SW480 (cell line): Measurements from ENCODE around the gene GPR108.
"Not testable (repeated sequence)": the region's sequence is repeated elsewhere in the genome, so short reads cannot be mapped to it uniquely, and the experiment has no call there.

Experiments
- DNase-seq: peaks from one replicate; pipeline ENCODE4 v3.0.0-alpha.2; 2016; ENCODE audit warnings: low spot score

Gene GPR108

GRCh38 chr19:6737284-6737872 is at the start of gene GPR108:
TSS of gene GPR108 (minus strand) at chr19:6737580. CDS start at chr19:6737576, 4 bp downstream.
- peak; percentile 99 for DNase-seq

- no peak for DNase-seq
These were observed 41.8 kb upstream of the GPR108 start for GRCh38 chr19:6779206-6779605.

GRCh38 chr19:6778386-6778785 is 41.0 kb upstream of the GPR108 start:
- no peak for DNase-seq

GRCh38 chr19:6777434-6777833 is 40.1 kb upstream of the GPR108 start:
- no peak for DNase-seq

GRCh38 chr19:6776999-6777398 is 39.6 kb upstream of the GPR108 start:
- DNase-seq: no peak

GRCh38 chr19:6776045-6776444 is 38.7 kb upstream of the GPR108 start:
- DNase-seq: not testable (repeated sequence)

GRCh38 chr19:6774821-6775707 is 37.7 kb upstream of the GPR108 start:
- no peak for DNase-seq

GRCh38 chr19:6773323-6773931 is 36.0 kb upstream of the GPR108 start:
- DNase-seq: no peak

- no peak for DNase-seq
These were observed 35.5 kb upstream of the GPR108 start for GRCh38 chr19:6772866-6773322.

- no peak for DNase-seq
These were observed 34.9 kb upstream of the GPR108 start, which contains the start of gene VAV1 for GRCh38 chr19:6772028-6772865. TSS of gene VAV1 (plus strand) at chr19:6772708. CDS start at chr19:6772808, 100 bp downstream.

- DNase-seq: not testable (repeated sequence)
These were observed 34.3 kb upstream of the GPR108 start for GRCh38 chr19:6771648-6772027.

GRCh38 chr19:6769006-6769619 is 31.7 kb upstream of the GPR108 start:
- DNase-seq: no peak

GRCh38 chr19:6768236-6768785 is 30.9 kb upstream of the GPR108 start:
- no peak for DNase-seq

- peak; percentile 94 for DNase-seq
These were observed 30.2 kb upstream of the GPR108 start, which contains the start of gene SH2D3A for GRCh38 chr19:6767357-6768235. TSS of gene SH2D3A (minus strand) at chr19:6767435. CDS start at chr19:6763748, 3,687 bp downstream.

GRCh38 chr19:6767081-6767356 is 29.6 kb upstream of the GPR108 start:
- peak; percentile 86 for DNase-seq

GRCh38 chr19:6766357-6767080 is 29.1 kb upstream of the GPR108 start:
- DNase-seq: no peak

GRCh38 chr19:6765738-6766356 is 28.5 kb upstream of the GPR108 start:
- DNase-seq: peak; percentile 96

- not testable (repeated sequence) for DNase-seq
These were observed 24.9 kb upstream of the GPR108 start for GRCh38 chr19:6762253-6762797.
